GM23248 (cell line): ENCODE data around the gene PRR5L. TPM values are rescaled to one million over a fixed set of nuclear protein-coding genes. Genes with fewer than 3 reads are reported as not detected.

Experiments
- DNase-seq: peaks from one replicate; pipeline ENCODE4 v3.0.0-alpha.2; 2015
- H2AFZ ChIP-seq: fragments of 200-600 bp; sonication (generic); 2 replicates; pipeline ENCODE4 v1.6.1; 2016; ENCODE audit warnings: antibody characterized with exemption
- H3F3A ChIP-seq: fragments of 200-600 bp; sonication (generic); 2 replicates; pipeline ENCODE4 v1.6.1; 2016; ENCODE audit warnings: mild to moderate bottlenecking, antibody characterized with exemption, mixed run types; ENCODE audit not compliant: insufficient read depth
- H3K27ac ChIP-seq: fragments of 200-600 bp; sonication (generic); 2 replicates; pipeline ENCODE4 v1.5.1; 2016; ENCODE audit warnings: mild to moderate bottlenecking
- H3K27me3 ChIP-seq: fragments of 200-600 bp; sonication (generic); replicated peaks from 2 replicates; pipeline ENCODE4 v1.6.1; 2016; ENCODE audit warnings: mild to moderate bottlenecking; ENCODE audit not compliant: insufficient read depth
- H3K36me3 ChIP-seq: fragments of 200-600 bp; sonication (generic); 2 replicates; pipeline ENCODE4 v1.6.1; 2016; ENCODE audit warnings: low read depth, mild to moderate bottlenecking
- H3K4me1 ChIP-seq: fragments of 200-600 bp; sonication (generic); 2 replicates; pipeline ENCODE4 v1.6.1; 2016; ENCODE audit warnings: mild to moderate bottlenecking; ENCODE audit not compliant: insufficient read depth
- H3K4me2 ChIP-seq: fragments of 200-600 bp; sonication (generic); one replicate; pipeline ENCODE4 v1.6.1; 2016; ENCODE audit warnings: mild to moderate bottlenecking; ENCODE audit not compliant: unreplicated experiment
- H3K4me3 ChIP-seq: fragments of 200-600 bp; sonication (generic); 2 replicates; pipeline ENCODE4 v1.5.1; 2016; ENCODE audit warnings: mild to moderate bottlenecking
- H3K79me2 ChIP-seq: fragments of 200-600 bp; sonication (generic); 2 replicates; pipeline ENCODE4 v1.6.1; 2016; ENCODE audit warnings: mild to moderate bottlenecking; ENCODE audit not compliant: insufficient read depth
- H3K9ac ChIP-seq: fragments of 200-600 bp; sonication (generic); 2 replicates; pipeline ENCODE4 v1.6.1; 2016; ENCODE audit warnings: mild to moderate bottlenecking
- H3K9me2 ChIP-seq: fragments of 200-600 bp; sonication (generic); 2 replicates; pipeline ENCODE4 v1.6.1; 2016; ENCODE audit warnings: mixed run types, mild to moderate bottlenecking, moderate library complexity; ENCODE audit not compliant: insufficient read depth
- H3K9me3 ChIP-seq: fragments of 200-600 bp; sonication (generic); one replicate; pipeline ENCODE4 v1.6.1; 2017; ENCODE audit warnings: low read depth
- H4K20me1 ChIP-seq: fragments of 200-600 bp; sonication (generic); 2 replicates; pipeline ENCODE4 v1.6.0; 2016; ENCODE audit not compliant: insufficient read depth
- EZH2 ChIP-seq: fragments of 200-600 bp; sonication (generic); IDR thresholded peaks from 2 replicates; pipeline ENCODE4 v1.6.1; 2018; ENCODE audit warnings: antibody characterized with exemption, mild to moderate bottlenecking; ENCODE audit not compliant: insufficient read depth, poor library complexity, severe bottlenecking
- EZH2phosphoT487 ChIP-seq: fragments of 200-600 bp; sonication (generic); IDR thresholded peaks from 2 replicates; pipeline ENCODE4 v1.6.1; 2018; ENCODE audit warnings: antibody characterized with exemption, moderate library complexity, mild to moderate bottlenecking, low read depth; ENCODE audit not compliant: insufficient read depth
- WGBS, 2 experiments: methylation state at CpG; one replicate each; pipeline ENCODE4 v1.1.6; 2015 to 2017; ENCODE audit warnings: low lambda C conversion rate in 2 of 2, low coverage in 1 of 2; ENCODE audit errors: missing lambda C conversion rate in 2 of 2; 5-methylcytosine and 5-hydroxymethylcytosine counted together
- in situ Hi-C: fragments of 300-500 bp; cut with MboI; formaldehyde crosslinking; loops from 2 replicates; pipeline ENCODE4 v1.15.0; 2020
- polyA plus RNA-seq: library from polyadenylated mRNA; unstranded; fragments of >200 nt; fragmentation: Nextera tagmentation; extraction: Ambion mirVana; gene quantifications from 2 replicates; pipeline ENCODE4 v1.2.1, GENCODE V29; 2016
- total RNA-seq: library from RNA; depleted of rRNA; stranded (reverse); fragments of >200 nt; shearing (Covaris generic); gene quantifications from 2 replicates; pipeline ENCODE4 v1.2.3, GENCODE V29; 2014

PRR5L gene
- total and polyA plus RNA-seq, 2 experiments from 2014 or later = 9.0 to 29.8 TPM

GRCh38 chr11:36404831-36405230 lies 108.7 kb downstream of the PRR5L start:
- TF ChIP-seq EZH2phosphoT487 (no peak), EZH2 (no peak)
- Histone ChIP-seq H3K9ac (no peak overlapping the region), H3K36me3 (peaks cover 19% of the 10 kb centered on the region; the same call in 1 of the 2 replicates), H3F3A (no peaks in the 10 kb centered on the region), H3K27ac (no peak overlapping the region), H3K27me3 (no peaks in the 10 kb centered on the region), H3K9me2 (no peaks in the 10 kb centered on the region), H3K4me3 (no peak overlapping the region), H3K79me2 (no peaks in the 10 kb centered on the region), H4K20me1 (no peaks in the 10 kb centered on the region), H2AFZ (no peak overlapping the region), H3K9me3 (no peaks in the 10 kb centered on the region), H3K4me2 (no peak overlapping the region), H3K4me1 (no peaks in the 10 kb centered on the region)
- WGBS, 2 experiments = 88 to 90% methylated on average over 3 of the region's 3 CpGs
- DNase-seq = no peak
- in situ Hi-C loops = no loop called here

- DNase-seq = no peak
- Histone ChIP-seq H3K27ac (no peak overlapping the region), H3K36me3 (peaks cover 19% of the 10 kb centered on the region; the same call in 1 of the 2 replicates), H3F3A (no peaks in the 10 kb centered on the region), H3K4me2 (no peak overlapping the region), H2AFZ (no peak overlapping the region), H3K9me3 (no peaks in the 10 kb centered on the region), H3K9me2 (no peaks in the 10 kb centered on the region), H3K79me2 (no peaks in the 10 kb centered on the region), H3K27me3 (no peaks in the 10 kb centered on the region), H4K20me1 (no peaks in the 10 kb centered on the region), H3K4me1 (no peaks in the 10 kb centered on the region), H3K4me3 (no peak overlapping the region), H3K9ac (no peak overlapping the region)
- 75 to 83% methylated on average over 5 of the region's 5 CpGs for WGBS, 2 experiments
- in situ Hi-C loops = no loop called here
- no peak for TF ChIP-seq EZH2phosphoT487
- TF ChIP-seq EZH2 = no peak
Observed at GRCh38 chr11:36405585-36406367, 109.7 kb downstream of the PRR5L start.

GRCh38 chr11:36407356-36407755 lies 111.3 kb downstream of the PRR5L start:
- no peaks in the 10 kb centered on the region for H3K4me1 ChIP-seq
- no peaks in the 10 kb centered on the region for H3K79me2 ChIP-seq
- no peak for DNase-seq
- no peaks in the 10 kb centered on the region for H4K20me1 ChIP-seq
- no peak overlapping the region for H3K27ac ChIP-seq
- TF ChIP-seq EZH2phosphoT487 (no peak), EZH2 (no peak)
- H3K9me2 ChIP-seq = no peaks in the 10 kb centered on the region
- in situ Hi-C loops = no loop called here
- H3F3A ChIP-seq = no peaks in the 10 kb centered on the region
- no peaks in the 10 kb centered on the region for H3K27me3 ChIP-seq
- no peak overlapping the region for H2AFZ ChIP-seq
- H3K4me2 ChIP-seq = no peak overlapping the region
- no peak overlapping the region for H3K4me3 ChIP-seq
- no peaks in the 10 kb centered on the region for H3K9me3 ChIP-seq
- H3K9ac ChIP-seq = no peak overlapping the region
- H3K36me3 ChIP-seq = peaks cover 11% of the 10 kb centered on the region; the same call in 1 of the 2 replicates

- Histone ChIP-seq H3K9ac (no peak overlapping the region), H3K4me1 (0 out of 2 replicates have a peak, but pooled peaks cover 5% of the 10 kb centered on the region), H3K9me2 (no peaks in the 10 kb centered on the region), H3K4me2 (no peak overlapping the region), H3K4me3 (no peak overlapping the region), H3K36me3 (peaks cover 7% of the 10 kb centered on the region; the same call in 1 of the 2 replicates), H3K27me3 (no peaks in the 10 kb centered on the region), H2AFZ (no peak overlapping the region), H3K9me3 (no peaks in the 10 kb centered on the region), H3K79me2 (no peaks in the 10 kb centered on the region), H4K20me1 (no peaks in the 10 kb centered on the region), H3F3A (no peaks in the 10 kb centered on the region), H3K27ac (no peak overlapping the region)
- no peak for DNase-seq
- in situ Hi-C loops = no loop called here
- 88 to 93% methylated on average over 6 of the region's 6 CpGs for WGBS, 2 experiments
- no peak for TF ChIP-seq EZH2
- TF ChIP-seq EZH2phosphoT487 = no peak
Observed at GRCh38 chr11:36408498-36409136, 112.5 kb downstream of the PRR5L start.
